Amygdala (tissue), 56 donors: ENCODE data around the gene ADARB2.

Experiments
- DNase-seq, 56 donors: peaks; one replicate each; lab custom pipeline; 2025; lab: John Stamatoyannopoulos, UW

ADARB2 gene

GRCh38 chr10:1390200-1390599, 347.1 kb downstream of the ADARB2 start:
- DNase-seq, result no peak

- DNase-seq, result no peak
Observed at GRCh38 chr10:1384026-1384425, 353.3 kb downstream of the ADARB2 start.

- no peak for DNase-seq
Observed at GRCh38 chr10:1382711-1383110, 354.6 kb downstream of the ADARB2 start.

- DNase-seq, result no peak
Observed at GRCh38 chr10:1381339-1381738, 356.0 kb downstream of the ADARB2 start.

GRCh38 chr10:1380088-1380671, 357.1 kb downstream of the ADARB2 start:
- DNase-seq, result no peak

GRCh38 chr10:1379601-1380000, 357.7 kb downstream of the ADARB2 start:
- DNase-seq, result no peak

GRCh38 chr10:1378473-1378872, 358.9 kb downstream of the ADARB2 start:
- DNase-seq, result no peak

GRCh38 chr10:1377740-1378397, 359.5 kb downstream of the ADARB2 start:
- DNase-seq, result no peak

- no peak for DNase-seq
Observed at GRCh38 chr10:1377231-1377630, 360.1 kb downstream of the ADARB2 start.

GRCh38 chr10:1376384-1376945, 360.9 kb downstream of the ADARB2 start:
- no peak for DNase-seq

GRCh38 chr10:1375346-1376170, 361.8 kb downstream of the ADARB2 start:
- DNase-seq, result no peak

- DNase-seq, result no peak
Observed at GRCh38 chr10:1374511-1375345, 362.6 kb downstream of the ADARB2 start.

- no peak for DNase-seq
Observed at GRCh38 chr10:1373287-1373686, 364.0 kb downstream of the ADARB2 start.

- no peak for DNase-seq
Observed at GRCh38 chr10:1372212-1372611, 365.1 kb downstream of the ADARB2 start.

- DNase-seq, result no peak
Observed at GRCh38 chr10:1370298-1370697, 367.0 kb downstream of the ADARB2 start.

GRCh38 chr10:1369665-1370064, 367.7 kb downstream of the ADARB2 start:
- DNase-seq, result peak in 2 of 56 donors; percentile 12 to 40

- DNase-seq, result no peak
Observed at GRCh38 chr10:1369197-1369596, 368.1 kb downstream of the ADARB2 start.

- DNase-seq, result peak in 12 of 56 donors; percentile 10 to 39 (median 24)
Observed at GRCh38 chr10:1368842-1369171, 368.5 kb downstream of the ADARB2 start.

GRCh38 chr10:1367938-1368841, 369.1 kb downstream of the ADARB2 start:
- no peak for DNase-seq
